Stimulated activated CD8-positive, alpha-beta memory T cell treated with anti-CD3 and anti-CD28 coated beads, Interleukin-4, amount 100 ng/mL, for 48 hours (primary cell): ENCODE data around the gene KLHDC3.
"Not testable (repeated sequence)": the region's sequence is repeated elsewhere in the genome, so short reads cannot be mapped to it uniquely, and the experiment has no call there.

Source experiments
- DNase-seq: peaks from one replicate; pipeline ENCODE4 v3.0.0-alpha.2; 2020

Gene KLHDC3

GRCh38 chr6:42988486-42989020 is 25.5 kb upstream of the KLHDC3 start:
- no peak for DNase-seq

GRCh38 chr6:42989923-42990322 is 24.1 kb upstream of the KLHDC3 start:
- no peak for DNase-seq

- no peak for DNase-seq
These were observed 20.6 kb upstream of the KLHDC3 start for GRCh38 chr6:42993445-42993844.

- DNase-seq, result no peak
These were observed 17.5 kb upstream of the KLHDC3 start for GRCh38 chr6:42996513-42996912.

GRCh38 chr6:42998205-42998604 is 15.8 kb upstream of the KLHDC3 start:
- not testable (repeated sequence) for DNase-seq

GRCh38 chr6:43001843-43002242 is 12.2 kb upstream of the KLHDC3 start:
- no peak for DNase-seq

GRCh38 chr6:43005844-43006243 is 8.2 kb upstream of the KLHDC3 start:
- no peak for DNase-seq

- no peak for DNase-seq
These were observed 7.8 kb upstream of the KLHDC3 start for GRCh38 chr6:43006251-43006650.

GRCh38 chr6:43007126-43007525 is 6.9 kb upstream of the KLHDC3 start:
- no peak for DNase-seq

GRCh38 chr6:43009124-43009523 is 4.9 kb upstream of the KLHDC3 start:
- peak; percentile 50 for DNase-seq

GRCh38 chr6:43011207-43011606 is 2.8 kb upstream of the KLHDC3 start:
- DNase-seq, result no peak

- no peak for DNase-seq
These were observed 1.7 kb upstream of the KLHDC3 start for GRCh38 chr6:43012364-43012763.

GRCh38 chr6:43013097-43013842 is 779 bp upstream of the KLHDC3 start:
- DNase-seq, result no peak

- DNase-seq, result no peak
These were observed 423 bp downstream of the KLHDC3 start for GRCh38 chr6:43014434-43014909.

- no peak for DNase-seq
These were observed 2.3 kb downstream of the KLHDC3 start for GRCh38 chr6:43016176-43016942.

- no peak for DNase-seq
These were observed 2.9 kb downstream of the KLHDC3 start for GRCh38 chr6:43016943-43017334.

GRCh38 chr6:43019152-43019551 is 5.1 kb downstream of the KLHDC3 start:
- DNase-seq, result no peak

- DNase-seq, result no peak
These were observed 6.1 kb downstream of the KLHDC3 start for GRCh38 chr6:43020052-43020705.

GRCh38 chr6:43020847-43021246 is 6.8 kb downstream of the KLHDC3 start:
- no peak for DNase-seq

- DNase-seq, result peak; percentile 83
These were observed 7.4 kb downstream of the KLHDC3 start, which contains the start of gene RRP36 for GRCh38 chr6:43021270-43022047. TSS of gene RRP36 (plus strand) at chr6:43021623. CDS start at chr6:43021655, 32 bp downstream.

- DNase-seq, result peak; percentile 34
These were observed 10.4 kb downstream of the KLHDC3 start for GRCh38 chr6:43024436-43024835.

GRCh38 chr6:43026365-43026764 is 12.3 kb downstream of the KLHDC3 start:
- DNase-seq, result no peak
